GM18511 (cell line): ENCODE data around the gene HSPA9.
"Not testable (repeated sequence)": the region's sequence is repeated elsewhere in the genome, so short reads cannot be mapped to it uniquely, and the experiment has no call there.

Experiments used
- ATAC-seq: cut with Tn5 transposase; IDR thresholded peaks from one replicate; pipeline ENCODE4 v1.9.1; 2021; ENCODE audit warnings: mild to moderate bottlenecking, moderate library complexity; ENCODE audit not compliant: unreplicated experiment

The HSPA9 gene

DNA sequence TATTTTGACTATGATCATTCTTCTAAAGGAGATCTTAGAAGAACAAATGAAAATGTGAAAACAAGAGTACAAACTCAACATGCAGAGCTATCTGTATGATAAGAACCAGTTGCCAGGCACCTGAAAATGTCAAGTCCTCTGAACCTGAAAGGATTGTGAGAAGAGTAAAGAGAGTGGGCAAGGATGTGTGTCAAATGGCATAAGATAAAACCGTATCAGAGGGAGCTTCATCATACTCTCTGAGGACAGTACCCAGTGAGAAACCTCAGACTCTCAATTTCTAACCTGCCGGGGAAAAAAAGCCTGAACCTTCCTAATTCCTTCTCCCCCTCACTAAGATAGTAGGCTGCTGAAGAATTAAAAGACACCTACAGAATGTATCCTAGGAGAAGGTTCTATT is 39.0 kb downstream of the HSPA9 start:
- ATAC-seq: no peak

DNA sequence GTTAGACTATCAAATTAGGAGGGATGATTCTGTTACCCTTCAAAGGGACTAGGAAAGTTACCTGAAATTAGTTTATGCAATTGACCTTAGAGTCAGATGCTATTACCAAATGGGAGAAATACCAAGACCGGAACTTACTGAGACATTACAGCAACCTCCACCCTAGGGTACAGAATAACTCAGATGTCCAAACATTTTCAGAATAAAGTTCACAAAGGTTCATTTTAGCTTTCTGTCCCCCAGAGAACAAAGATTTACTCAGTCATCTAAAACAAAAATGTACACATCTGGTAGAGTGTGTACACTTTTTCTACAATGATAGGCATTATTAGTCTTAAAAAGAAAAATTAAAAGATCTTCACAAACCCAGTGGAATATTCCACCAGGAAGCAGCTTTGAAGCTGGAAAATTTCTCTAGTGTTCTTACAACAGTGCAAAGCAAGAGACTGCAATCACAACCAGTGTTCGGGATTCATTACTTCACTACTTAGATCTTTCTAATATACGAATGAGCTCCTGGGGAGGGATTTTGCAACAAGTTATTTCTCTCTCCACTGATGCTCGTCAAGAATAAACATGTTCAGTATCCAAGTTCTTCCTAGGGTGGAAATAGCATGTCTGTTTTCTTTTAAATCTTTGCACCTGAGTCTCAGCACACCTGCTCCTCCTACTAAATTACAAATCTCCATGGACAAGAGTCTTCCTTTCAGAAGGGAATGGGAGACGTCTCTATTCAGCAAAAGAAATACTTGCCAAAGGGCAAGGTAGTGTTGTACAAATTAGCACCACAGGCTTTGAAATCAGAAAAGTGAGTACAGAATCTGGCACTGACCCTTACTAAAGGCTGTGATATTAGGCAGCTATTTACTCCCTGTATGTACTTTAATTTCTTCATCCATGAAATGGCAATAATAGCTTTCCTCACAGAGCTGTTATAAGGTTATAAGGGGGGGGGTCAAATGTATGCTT is 40.9 kb downstream of the HSPA9 start:
- ATAC-seq: no peak

DNA sequence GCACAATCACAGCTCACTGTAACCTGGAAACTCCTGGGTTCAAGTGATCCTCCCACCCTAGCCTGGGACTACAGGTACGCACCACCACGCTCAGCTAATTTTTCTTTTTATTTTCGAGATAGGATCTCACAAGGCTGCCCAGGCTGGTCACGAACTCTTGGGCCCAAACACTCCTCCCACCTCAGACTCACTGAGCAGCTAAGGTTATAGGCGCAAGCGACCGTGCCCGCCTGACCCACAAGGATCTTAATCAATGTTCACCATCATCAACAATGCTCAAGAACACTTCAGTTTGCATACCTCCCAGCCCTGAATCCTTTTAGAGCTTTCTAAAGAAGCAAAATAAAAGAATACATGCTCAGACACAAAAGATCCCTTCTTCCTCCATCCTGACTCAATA is 45.4 kb downstream of the HSPA9 start:
- no peak for ATAC-seq

DNA sequence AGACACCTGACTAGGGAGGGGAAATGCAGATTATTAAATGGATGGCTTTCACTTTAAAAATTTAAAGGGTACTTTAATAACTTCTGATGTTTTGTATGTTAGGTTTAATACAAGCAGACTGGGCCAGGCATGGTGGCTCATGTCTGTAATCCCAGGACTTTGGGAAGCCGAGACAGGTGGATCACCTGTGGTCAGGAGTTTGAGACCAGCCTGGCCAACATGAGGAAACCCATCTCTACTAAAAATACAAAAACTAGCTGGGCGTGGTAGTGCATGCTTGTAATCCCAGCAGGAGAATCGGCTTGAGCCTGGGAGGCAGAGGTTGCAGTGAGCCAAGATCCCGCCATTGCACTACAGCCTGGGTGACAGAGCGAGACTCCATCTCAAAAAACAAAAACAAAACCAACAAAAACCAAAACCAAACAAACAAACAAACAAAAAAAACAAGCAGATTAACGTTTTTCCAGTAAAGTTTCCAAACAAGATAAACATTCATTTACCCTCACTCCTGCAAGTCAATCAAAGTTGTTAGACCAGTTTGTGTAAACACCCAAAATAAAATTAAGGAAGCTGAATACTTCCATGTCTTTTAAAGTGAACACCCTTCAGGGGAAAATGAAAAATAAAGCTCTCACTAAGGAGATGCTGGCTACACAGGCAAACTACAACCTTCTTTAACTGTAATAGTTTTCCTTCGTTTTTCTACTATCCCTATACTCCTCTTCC is 46.3 kb downstream of the HSPA9 start:
- no peak for ATAC-seq

DNA sequence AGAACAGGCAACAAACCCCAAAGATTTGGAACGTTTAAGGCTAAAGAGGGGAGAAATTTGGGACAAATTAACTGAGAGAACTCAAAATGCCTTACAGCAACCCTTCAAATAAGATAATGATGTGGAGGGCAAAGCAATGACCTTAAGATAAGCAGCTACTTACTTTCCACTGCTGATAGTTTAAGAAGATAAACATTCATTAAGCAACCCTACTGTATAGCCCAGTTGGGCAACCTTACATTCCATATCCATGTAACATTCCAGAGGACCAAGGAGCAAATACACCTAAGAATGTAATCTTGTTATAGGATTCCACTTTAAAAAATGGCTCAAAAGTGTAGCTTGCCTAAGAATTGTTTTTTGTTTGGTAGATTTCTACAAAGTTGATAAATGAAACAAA is 47.0 kb downstream of the HSPA9 start:
- ATAC-seq: no peak

DNA sequence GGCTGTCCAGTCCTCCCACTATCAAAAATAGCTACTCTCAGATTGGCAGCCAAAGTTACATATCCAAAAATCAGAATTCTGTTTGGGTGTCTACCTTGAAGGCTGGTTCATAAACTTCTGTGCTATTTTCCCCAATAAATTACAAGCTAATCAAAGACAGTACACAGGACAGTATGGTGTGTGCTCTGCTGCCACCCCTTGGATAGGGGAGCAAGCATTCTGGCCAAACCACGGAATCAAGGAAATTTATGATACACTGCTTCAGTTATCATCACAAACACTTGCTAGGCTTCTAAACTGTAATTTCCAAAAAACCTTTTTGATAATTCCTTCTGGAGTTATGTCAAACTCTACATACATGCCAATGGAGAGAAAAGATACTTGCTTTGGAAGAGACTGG is 48.0 kb downstream of the HSPA9 start:
- ATAC-seq: no peak

DNA sequence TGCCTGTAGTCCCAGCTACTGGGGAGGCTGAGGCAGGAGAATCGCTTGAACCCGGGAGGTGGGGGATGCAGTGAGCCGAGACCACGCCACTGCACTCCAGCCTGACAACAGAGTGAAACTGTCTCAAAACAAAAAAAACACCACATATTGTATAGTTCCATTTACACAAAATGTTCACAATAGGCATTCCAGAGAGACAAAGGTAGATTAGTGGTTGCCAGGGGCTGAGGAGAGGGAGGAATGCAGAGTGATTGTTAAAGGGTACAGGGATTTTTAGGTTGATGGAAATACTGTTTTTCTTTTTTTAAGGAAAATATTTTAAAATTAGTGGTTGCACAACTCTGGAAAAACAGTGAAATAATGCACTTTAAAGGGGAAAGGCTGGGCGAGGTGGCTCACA is 51.8 kb downstream of the HSPA9 start:
- ATAC-seq: no peak

DNA sequence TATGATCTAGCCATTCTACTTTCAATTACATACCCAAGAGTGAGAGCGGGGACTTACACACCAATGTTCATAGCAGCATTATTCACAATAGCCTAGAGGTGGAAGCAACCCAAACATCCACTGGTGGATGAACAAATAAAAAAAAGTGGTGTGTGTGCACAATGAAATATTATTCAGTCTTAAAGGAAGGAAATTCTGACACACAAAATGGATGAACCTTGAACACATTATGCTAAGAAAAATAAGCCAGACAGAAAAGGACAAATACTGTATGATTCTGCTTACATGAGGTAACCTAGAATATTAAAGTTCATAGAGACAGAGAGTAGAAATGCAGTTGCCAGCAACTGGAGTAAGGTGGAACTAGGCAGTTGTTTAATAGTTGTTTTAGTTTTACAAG is 54.2 kb downstream of the HSPA9 start:
- ATAC-seq: no peak

DNA sequence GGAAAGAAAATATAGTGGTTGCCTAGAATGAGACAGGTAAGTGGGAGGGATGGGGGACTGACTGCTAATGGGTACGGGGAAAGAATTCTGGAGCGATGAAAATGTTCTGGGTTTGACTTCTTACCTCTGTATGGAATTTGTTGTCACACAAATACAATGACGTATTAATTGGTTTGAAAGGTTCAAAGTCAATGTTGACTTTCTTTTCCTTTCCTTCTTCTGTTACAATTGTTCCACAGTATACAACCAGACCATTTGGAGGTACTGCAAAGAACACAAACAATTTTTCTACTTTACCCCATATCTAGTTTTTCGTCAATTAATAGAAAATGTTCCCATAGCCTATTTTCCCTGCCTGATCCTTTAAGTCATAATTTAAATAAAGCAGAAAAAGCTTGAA is 57.8 kb downstream of the HSPA9 start:
- no peak for ATAC-seq

DNA sequence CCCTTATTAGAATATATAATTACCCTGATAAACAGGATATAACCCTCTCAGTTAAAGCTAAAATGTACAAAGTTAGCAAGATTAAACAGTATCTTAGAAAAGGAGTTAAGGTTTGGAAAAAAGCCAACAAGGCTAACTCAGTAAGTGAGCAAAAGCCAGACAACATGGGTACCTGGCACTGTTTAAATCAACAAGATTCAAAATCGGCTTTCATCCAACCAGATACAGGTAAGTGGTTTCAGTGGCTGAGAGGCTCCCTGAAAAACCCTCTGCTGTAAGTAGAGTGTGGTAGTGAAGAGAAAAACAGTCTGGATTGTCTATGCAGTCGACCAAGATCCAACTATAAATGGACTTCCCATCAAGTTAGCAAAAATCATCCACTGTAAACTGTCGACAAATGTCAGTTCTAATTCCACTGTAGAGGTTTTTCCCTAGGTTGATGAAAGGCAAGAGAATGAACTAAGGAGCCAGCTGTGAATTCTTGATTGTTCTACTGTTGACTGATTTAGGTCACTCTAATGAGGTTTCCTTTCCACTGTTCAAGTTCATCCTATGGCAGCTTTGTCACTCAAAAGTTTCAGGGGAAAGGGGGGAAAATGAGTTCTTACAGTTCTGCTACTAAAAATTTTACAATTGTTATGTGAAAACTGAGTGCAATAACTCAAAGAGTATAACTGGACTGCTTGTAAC is 59.5 kb downstream of the HSPA9 start:
- no peak for ATAC-seq

DNA sequence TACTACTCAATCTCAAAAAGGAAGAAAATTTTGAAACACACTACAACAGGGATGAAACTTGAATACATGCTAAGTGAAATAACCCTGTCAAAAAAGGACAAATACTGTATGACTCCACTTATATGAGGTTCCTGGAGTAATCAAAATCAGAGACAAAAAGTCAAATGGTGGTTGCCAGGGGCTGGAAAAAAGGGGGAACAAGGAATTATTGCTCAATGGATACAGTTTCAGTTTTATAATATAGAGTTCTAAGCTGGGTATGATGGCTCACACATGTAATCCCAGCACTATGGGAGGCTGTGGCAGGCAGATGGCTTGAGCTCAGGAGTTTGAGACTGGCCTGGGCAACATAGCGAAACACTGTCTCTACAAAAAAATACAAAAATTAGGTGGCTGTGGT is 61.2 kb downstream of the HSPA9 start:
- no peak for ATAC-seq

DNA sequence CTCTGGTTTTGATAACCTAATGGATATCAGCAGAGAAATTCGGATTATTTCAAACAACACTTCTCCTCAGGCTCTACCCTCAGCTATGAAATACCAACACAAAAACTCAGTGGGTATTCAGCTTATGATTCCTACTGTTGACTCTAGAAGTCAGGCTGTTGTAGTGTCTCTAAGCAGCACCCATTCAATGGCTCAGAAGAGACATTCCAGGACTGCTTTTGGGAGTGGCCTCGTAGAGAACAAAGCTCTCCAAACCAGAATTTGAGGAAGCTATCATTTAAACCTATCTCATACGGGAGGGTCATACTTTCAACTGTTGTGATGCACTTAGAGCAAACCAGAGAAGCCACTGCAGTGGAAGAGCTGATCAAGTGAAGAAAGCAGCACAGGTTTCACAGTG is 66.2 kb downstream of the HSPA9 start:
- ATAC-seq: no peak

DNA sequence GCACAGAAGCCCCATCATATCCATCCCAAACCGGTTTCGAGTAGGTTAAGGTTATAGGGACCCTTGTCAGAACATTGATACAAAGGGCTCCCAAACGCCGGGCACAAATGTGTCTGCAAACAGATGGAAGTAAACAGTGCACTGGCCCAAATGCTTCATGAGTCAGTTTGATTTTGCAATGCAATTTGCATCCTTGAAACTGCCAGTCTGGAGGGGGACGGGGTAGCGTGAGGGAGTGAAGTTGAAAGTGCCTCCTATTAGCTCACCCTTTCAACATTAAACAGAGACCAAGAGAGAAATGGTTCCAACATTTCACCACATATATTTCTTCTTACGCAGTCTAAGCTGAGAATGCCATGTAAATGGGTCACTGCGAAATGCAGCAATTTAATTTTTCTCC is 67.7 kb downstream of the HSPA9 start:
- ATAC-seq: not testable (repeated sequence)

DNA sequence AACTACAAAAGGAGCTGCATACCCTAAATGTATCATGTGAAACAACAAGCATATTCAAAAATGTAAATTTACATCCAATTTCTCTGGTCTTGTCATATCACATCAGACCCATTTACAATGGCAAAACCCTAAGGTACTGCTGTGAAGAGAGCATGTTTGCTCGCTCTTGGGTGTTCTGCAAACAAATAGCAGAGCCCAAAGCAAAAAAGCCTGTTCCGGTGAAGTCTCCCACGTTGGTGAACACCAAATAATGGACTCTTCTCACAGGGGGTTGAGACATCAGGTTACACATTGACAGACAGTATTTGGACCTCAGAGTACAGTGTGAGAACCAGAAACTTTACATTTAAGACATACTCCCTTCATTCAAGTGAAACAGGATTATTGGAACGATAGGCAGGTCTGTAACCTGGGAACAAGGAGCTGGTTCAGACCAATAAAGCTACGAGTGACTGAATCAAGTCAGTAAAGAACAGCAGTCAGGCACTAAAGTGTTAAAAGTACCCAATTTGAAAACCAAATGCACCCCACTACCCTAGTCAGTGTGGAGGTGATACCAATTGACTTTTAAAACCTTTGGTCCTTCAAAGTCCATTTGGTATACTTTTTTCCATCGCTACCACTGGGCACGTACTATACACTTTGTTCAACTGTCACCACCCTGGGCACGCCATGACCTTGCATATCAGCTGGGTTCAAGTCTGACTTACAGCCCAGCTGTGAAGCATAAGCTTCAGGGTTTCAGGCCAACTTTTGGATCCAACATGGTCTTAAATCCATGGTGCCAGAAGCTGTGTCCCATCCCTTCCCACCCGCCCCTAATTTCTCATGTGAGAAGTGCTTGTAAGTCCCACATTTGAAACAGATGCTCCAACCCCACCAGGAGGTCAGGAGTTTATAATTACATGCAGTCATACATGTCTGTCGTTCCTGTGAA is 68.6 kb downstream of the HSPA9 start:
- no peak for ATAC-seq

DNA sequence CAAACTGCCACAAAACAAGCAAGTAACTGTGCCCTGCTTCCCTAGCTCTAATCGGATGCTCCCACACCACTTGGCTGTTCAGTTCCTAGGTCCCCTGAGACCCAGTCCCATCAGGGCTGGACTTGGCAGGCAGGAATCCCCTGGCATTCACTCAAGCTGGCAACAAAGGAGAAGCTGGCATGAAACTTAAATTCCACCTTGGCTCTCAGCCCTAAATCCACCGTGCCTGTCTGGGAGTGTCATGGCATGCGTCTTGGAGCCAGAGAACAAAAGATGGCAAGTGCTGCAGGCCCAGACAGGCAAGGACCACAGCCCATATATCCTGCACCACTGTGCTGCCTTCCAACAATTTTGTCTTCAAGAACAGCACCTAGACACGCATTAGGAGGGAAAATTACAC is 70.4 kb downstream of the HSPA9 start:
- ATAC-seq: no peak
